ENCODE data around the gene B3GALT6.

The B3GALT6 gene

DNA sequence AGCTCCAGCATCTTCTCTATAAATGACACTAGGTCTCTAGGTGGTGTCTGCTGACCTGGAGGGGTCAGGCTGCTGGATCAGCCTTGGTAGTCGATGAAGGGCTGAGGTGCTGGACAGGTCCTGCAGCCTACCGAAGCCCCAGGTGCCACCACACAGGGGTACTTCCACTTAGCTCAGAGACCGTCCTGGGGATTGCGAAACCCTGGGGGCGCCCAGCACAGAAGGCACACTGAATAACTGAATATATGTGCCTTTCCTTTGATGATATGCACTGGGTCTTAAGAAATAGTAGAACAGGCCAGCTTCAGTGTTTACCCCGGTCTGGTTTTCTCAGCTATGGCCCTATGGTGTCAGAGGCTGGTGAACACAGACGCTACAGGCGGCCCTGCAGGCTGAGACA is 30.7 kb downstream of the B3GALT6 start:
- no peak for DNase-seq (ENCODE audit: low read depth, low spot score)

DNA sequence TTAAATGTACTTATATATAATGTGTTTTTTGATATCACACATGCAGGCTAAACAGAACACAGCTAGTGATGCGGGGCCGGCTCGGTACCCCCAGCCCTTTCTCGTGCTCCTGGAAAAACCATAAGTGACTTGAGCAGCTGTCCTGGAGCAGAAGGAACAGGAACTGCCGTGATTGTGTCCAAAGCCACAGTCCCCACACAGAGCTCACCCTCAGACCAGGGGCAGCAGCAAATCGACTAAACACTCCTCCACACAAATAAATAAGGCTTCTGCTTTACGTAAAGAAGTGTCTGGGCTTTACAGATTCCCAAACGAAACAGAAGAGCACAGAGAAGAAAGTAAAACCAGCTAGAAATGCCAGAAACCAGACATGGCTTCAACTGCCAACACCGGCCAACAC is 32.0 kb downstream of the B3GALT6 start:
- DNase-seq (ENCODE audit: low read depth, low spot score): no peak

DNA sequence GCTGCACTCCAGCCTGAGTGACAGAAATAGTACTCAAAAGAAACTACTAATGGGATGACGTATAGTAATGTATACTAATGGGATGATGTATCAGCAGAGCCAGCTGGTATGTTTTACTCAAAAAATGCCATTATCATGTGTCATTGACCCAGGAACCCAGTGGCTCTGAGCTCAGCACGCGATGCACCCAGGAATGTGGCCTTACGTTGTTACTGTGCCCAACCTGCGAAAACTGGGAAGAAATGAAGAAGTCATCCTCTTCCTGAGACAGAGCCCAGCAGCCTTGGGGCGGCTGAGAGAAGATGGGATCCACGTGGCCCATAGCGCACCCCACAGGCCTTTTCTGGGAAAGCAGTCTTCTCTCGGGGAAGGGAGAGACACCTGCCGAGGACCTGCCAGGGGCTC is 32.8 kb downstream of the B3GALT6 start:
- no peak for DNase-seq (ENCODE audit: low read depth, low spot score)

DNA sequence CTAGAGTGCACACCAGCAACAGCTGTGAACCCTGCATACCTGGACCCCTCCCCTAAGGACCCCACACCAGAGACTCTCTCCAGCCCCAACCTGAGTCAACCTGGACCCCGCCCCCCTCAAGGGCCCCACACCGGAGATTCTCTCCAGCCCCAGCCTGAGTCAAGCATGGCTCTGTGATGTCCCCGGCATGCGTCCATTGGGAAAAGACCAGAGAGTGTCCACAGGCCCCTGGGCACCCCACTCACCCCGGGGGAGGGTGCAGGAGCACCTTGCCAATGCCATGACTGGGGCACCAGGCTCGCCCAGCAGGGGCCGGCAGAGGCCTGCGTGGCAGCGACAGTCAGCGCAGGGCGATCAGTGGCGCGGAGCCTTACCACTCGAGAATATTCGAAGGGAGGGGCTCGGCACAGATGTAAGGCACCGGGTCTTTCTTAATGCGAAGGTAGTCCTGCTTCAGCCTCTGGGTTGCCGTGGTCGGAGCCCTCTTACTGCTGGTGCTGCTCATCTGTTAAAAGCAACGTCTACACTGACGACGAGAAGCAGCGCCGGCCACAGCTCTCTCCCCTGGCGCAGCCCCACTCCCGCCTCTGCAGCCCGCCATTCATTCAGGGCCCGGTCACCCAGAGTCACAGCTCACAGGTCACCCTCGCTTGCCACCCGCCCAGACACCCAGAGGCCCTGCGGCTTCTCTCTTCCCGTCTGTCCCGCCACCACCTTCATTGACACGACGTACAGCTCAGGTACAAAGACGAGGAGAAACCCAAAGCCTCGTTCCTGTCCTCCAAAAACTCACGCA is 35.6 kb downstream of the B3GALT6 start:
- DNase-seq (ENCODE audit: low read depth, low spot score): no peak

DNA sequence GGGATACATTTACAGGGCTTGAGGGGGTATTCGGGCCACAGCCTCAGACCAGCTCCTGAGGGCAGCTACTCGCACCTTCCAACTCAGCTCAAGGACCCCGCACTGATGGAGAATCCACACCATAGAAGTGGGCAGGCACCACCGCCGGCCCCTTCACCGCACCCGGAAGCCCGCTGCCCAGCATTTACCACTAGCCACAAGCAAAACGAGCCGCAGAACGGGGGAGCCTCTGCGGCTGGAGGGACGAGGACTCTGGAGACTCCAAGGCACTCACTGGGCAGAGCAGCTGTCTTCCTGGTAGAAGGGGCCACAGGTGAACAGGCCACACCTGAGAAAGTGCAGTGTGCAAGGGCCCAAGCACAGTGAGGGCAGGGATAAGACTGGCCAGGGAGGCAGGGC is 36.2 kb downstream of the B3GALT6 start:
- DNase-seq (ENCODE audit: low read depth, low spot score): no peak

DNA sequence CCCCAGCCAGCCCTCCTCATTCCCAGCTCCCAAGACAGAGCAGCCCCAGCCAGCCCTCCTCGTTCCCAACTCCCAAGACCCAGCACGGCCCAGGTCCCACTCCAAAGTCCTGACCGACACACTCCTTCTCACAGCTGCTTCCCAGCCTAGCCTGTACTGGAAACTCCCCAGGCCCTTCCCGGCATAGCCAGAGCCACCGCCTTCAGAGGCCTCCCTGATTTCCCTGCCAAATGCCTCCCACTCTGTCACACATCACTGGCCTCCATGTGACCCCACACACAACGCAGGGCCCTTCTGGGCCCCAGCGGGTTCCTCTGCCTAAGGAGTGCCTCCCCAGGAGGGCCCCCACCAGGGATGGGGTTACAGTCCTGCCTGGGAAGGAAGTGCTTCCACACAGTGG is 38.8 kb downstream of the B3GALT6 start:
- DNase-seq (ENCODE audit: low read depth, low spot score): no peak

DNA sequence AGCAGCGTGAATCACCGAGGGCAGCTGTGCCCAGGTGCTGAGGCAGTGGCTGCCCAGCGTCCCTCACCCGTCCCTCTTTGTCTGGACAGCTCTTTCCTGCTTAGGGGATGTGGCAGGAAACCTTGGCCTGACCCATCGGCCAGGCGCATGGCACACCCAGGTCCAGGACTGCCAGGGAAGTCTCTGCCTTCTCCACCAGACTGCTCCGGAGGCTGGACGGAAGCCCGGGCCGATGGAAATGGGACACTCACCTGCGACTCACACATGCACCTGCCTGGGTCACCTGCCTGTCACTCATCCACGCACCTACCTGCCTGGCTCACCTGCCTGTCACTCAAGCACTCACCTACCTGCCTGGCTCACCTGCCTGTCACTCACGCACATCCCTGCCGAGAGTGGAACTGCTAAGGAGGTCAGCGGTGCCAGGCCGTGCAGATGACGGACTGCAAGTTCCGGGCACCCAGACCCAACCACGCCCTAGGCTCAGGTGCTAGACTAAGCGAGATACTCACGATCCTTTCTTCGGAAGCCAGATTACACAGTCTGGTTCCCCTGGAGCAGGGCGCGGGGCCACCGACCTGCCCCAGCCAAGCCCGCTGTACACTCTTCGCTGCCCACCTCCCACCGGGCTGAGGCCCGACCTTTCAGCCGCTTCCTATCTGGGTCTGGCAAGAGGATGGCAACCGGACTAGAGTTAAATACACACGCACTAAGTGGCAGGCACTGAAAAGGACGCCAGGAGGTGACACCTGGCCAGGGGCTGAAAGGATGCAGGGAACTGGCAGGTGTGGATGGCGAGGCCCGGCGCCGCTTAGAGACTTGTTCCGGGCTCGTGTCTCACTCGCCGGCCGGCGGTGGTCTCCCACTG is 40.5 kb downstream of the B3GALT6 start:
- no peak for DNase-seq (ENCODE audit: low read depth, low spot score)

DNA sequence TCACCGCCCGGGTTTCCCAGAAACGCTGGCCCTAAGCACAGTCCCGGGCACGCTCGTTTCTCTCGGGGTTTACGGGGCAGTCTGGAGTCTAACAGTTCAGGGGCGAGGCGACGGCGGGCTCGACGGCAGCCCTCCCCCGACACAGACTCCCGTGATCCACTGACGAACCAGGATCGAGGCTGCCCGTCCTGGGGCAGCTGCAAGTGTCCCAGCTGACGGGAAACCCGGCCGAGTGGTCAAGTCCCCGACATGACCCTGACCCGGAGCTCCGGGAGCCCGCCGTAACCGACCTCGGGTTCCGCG is 41.1 kb downstream of the B3GALT6 start:
- no peak for DNase-seq (ENCODE audit: low read depth, low spot score)

DNA sequence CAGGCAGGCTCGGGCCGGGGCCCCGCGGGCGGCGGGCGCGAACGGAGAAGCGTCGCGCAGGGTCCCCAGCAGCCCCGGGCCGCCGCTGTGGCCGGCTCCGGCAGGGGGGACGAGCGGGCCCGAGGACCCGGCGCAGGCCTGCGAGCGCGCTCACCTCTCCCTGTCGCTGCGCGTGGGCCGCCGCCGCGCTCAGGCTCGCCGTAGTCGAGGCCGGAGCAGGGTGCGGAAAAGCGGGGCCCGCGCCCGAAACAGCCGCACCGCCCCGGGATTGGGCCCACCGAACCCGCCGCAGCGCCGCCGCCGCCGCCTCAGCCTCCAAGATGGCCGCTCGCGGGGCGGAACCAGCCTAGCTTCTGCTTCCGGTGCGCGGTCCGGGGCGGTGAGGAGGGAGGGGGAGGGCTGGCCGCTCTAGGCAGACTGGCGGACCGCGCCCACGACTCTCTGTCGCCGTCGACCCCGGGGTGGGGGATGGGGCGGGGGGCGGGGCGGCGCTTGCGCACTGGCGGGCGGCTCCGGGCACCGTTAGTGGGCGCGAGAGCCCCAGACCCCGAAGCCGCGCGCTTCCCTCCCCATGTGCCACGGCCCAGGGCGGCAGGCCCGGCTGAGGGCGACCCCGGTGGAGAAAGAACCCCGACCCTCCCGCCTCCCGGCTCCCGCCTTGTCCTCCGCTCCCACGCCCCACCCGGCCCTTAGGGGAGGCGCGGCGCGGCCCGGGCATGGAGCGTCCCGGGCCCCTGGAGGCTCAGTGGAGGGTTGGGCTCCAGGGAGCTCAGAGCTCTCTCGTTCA is 41.7 kb downstream of the B3GALT6 start, which contains the start of gene UBE2J2:
Gene UBE2J2, minus strand, starts transcription at position 343 of the 787 bp plus-strand sequence. CDS start 5,862 bp downstream, outside the sequence.
- DNase-seq (ENCODE audit: low read depth, low spot score): peak; percentile 85

DNA sequence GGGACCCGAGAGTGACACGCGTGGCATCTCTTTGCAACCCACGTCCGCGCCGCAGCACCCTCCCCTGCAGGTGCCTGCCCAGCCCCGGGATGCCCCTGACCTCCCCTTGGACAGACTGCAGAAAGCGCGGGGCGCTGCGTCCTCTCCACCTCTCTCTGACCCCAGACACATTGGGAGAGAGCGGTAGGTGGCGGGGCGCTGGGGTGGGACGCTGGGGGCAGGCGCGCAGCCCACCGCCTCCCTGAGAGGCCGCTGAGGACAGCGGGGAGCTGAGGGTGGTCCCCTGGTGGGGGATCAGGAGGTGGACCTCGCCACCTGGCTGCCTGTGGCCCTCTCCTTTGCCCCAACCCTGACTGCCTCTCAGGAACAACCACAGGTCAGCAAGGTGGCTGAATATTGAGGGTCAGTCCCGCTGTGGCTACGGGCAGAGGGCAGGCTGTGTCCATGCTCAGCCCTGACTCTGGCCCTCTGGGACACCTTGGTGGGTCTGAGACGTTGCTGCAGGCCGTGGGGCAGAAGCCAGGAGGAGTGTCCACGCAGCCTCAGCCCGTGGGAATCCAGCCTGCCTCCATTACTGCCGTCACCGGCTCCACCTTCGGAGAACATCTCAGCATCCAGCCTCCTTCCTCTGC is 42.4 kb downstream of the B3GALT6 start:
- no peak for DNase-seq (ENCODE audit: low read depth, low spot score)

DNA sequence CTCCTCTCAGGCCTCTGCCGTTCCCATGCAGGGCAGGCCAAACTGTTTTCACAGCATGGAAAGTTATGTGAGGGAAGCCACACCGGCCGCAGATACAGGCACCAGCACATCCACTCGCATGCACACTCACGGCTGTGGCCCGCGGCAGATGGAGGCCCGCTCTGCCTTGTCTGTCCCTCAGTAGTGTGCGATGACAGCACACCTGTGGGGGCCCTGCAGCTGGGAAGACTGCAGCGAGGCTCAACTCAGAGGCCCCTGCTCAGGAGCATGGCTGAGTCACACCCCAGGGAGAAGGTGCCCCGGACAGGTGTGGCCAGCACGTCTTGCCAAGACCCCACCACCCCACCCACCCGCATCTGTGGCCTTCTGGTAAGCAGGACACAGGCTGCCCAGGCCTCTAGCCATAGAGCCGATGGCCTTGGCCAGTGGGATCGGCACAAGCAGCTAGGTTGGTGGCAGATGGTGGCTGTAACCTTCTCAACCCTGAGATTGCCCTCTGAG is 42.9 kb downstream of the B3GALT6 start:
- DNase-seq (ENCODE audit: low read depth, low spot score): no peak

DNA sequence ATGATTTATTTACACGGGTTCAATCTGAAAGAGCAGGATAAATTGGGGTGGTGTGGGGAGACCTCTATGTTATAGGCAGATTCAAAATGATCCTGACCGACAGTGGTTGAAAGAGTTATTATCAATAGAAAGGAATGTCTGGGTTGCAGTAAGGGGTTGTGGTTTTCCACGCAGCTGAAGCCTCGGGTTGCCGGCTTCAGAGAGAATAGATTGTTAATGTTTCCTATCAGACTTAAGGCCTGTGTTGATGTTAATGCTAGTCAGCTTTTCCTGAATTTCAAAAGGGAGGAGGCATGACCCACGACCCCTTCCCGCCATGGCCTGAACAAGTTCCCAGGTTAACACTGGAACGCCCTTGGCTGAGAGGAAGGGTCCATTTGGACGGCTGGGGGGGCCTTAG is 43.8 kb downstream of the B3GALT6 start:
- DNase-seq (ENCODE audit: low read depth, low spot score): no peak

DNA sequence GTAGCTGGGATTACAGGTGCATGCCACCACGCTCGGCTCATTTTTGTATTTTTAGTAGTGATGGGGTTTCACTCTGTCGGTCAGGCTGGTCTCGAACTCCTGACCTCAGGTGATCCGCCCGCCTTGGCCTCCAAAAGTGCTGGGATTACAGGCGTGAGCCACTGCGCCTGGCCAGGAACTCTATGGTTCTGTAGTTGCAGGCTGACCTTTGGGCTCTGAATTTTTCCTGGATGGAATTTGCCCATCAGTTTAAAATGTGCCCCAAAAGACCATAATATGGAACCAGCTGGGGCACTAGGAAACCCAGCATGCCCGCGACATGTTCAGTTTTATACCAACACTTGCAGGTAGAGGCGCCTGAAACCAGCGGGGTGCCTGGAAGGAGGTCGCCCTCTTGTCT is 46.6 kb downstream of the B3GALT6 start:
- no peak for DNase-seq (ENCODE audit: low read depth, low spot score)

DNA sequence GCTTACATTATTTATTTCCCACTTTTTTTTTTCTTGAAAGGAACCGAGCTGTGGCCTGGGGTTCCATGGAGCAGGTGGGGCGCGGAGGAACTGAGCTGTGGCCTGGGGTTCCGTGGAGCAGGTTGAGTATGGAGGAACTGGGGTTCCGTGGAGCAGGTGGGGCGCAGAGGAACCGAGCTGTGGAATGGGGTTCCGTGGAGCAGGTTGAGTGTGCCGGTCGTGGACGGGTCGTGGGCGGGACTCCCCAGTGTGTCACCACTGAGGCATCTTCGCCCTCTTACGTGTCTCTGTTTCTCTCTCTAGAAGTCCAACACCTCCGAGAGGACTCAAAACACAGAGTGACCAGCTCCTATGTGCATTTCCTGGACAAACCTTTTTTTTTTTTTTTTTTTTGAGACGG is 47.0 kb downstream of the B3GALT6 start:
- no peak for DNase-seq (ENCODE audit: low read depth, low spot score)

DNA sequence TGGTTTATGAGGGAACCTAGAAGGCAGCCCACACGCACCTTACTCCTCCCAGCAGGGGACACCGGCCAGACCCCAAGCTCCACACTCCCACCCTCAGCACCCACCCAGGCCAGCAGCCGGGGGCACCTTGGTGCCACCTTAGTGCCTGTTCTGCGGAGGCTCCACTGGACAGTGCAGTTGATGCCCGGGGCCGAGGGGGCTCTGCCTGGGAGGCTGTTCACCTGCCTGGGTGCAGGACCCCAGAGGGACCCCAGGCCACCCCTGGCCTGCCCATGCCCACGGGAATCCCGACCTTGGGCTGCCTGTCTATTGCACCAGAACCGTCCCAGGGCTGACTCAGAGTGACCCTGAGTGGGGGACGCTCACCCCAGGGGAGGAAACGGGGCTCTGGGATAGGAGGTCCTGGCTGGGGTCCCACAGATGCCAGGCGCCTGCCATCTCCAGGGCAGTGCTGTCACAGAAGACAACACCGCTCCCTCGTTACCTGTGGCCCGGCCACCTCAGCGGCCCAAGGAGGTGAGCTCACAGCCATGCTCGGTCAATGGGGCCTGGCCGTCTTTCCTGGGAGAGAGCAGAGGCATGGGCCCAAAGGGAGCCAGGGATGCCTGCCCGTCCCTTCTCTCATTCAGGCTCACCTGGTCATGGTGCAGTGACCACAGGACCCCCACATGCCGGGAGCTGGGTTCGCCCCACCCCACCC is 48.9 kb downstream of the B3GALT6 start:
- DNase-seq (ENCODE audit: low read depth, low spot score): no peak

DNA sequence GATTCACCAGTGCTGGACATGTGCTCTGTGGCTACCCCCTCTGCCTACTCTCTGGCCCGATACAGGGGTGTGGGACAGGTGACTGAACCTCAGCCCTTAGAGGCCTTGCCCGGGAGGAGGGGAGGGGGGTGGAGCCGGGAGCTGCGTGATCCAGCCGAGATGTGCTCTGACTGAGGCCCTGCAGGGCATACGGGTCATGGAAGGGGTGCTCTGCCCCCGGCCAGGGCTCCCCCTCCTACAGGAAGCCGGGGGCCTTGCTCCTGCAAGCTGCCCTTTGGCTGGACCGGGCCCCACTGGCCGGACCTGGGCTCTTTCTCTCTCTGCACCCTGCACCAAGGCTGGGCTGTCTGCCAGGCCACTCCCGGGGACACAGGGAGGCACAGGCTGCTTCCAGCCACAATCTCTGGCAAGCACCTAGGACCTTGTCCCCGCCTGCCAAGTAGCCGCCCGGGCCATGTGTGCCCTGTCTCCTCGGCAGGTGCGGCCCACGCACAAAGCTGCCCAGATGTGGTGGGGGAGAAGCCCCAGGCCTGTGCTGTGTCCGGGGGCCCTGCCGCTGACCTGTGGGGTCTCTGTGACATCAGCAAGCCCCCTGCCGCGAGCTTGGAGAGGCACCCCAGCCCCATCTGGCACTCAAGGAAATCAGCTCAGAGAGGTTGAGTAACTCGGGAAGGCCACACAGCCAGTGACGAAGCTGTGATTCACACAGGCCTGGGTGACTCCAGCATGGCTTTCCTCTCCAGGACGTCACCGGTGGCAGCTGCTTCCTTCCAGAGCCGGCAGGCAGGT is 49.7 kb downstream of the B3GALT6 start:
- DNase-seq (ENCODE audit: low read depth, low spot score): no peak

DNA sequence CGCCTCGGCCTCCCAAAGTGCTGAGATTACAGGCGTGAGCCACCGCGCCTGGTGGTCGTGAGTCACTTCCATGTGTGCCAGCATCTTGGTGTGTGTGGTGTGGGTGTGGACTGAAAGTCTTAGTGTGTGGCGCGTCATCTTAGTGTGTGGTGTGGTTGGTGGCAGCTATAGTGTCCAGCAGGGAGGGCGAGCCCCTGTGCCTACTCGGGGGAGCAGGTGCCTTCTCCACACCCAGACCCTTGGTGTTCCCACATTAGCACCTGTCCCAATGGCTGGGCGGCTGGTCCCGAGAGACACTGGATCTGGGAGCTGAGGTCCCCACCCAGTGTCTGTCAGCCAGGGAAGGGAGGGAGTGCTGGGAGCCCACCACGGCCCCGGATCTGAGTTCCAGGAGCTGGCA is 51.0 kb downstream of the B3GALT6 start:
- DNase-seq (ENCODE audit: low read depth, low spot score): no peak

DNA sequence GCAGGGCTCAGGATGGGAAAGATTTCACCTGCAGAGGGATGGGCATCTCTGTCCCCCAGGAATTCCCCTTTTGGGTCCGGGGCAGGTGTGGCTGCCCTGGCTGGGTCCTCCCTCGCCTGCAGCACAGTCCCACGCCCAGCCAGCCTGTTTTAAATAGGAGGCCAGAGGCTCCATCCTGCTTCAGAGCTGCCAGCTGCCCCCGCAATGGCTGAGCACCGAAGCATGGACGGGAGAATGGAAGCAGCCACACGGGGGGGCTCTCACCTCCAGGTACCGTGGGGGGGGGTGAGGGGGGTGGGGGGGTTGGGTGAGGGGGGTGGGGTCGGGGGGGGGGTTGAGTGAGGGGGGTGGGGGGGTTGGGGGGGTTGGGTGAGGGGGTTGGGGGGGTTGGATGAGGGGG is 51.8 kb downstream of the B3GALT6 start:
- DNase-seq (ENCODE audit: low read depth, low spot score): no peak

Measured in activated CD4-positive, CD25-positive, alpha-beta regulatory T cell treated with anti-CD3 and anti-CD28 coated beads, Interleukin-2, amount 50 U/mL, for 16 hours (primary cell).